ENCODE measurements around the gene SOST. TPM values are rescaled to one million over a fixed set of nuclear protein-coding genes. Genes with fewer than 3 reads are reported as not detected.

Gene SOST
- total and polyA plus RNA-seq, 8 donors, result not detected

GRCh38 chr17:43753493-43754129 is 5.0 kb downstream of the SOST start:
- ATAC-seq (no peak), DNase-seq (no peak), FAIRE-seq (no peak)
- Histone ChIP-seq H3K27ac (no peak overlapping the region), H3K27me3 (peaks cover 0 to 7% (median 0%) of the 10 kb centered on the region in 4 donors), H3K4me1 (no peaks in the 10 kb centered on the region), H3K4me3 (no peak overlapping the region), H3K9me3 (no peaks in the 10 kb centered on the region), H3K36me3 (no peaks in the 10 kb centered on the region)
- WGBS, 2 donors, result 66 to 72% methylated on average over 5 of the region's 5 CpGs
- TF ChIP-seq CTCF (IDR thresholded peaks at IDR 0.05), result no peak
- intact Hi-C loops (cut with DNase I), result loop anchor here in 1 of 3 donors (10.0 kb wide), 1 partner anchor 189 kb away; no protein-coding TSS in a partner anchor

GRCh38 chr17:43750153-43750552 is 8.4 kb downstream of the SOST start:
- no peaks in the 10 kb centered on the region for H3K36me3 ChIP-seq
- no peak for ATAC-seq
- H3K4me1 ChIP-seq, result no peaks in the 10 kb centered on the region
- H3K9me3 ChIP-seq, result no peaks in the 10 kb centered on the region
- intact Hi-C loops (cut with DNase I), result loop anchor here in 1 of 3 donors (10.0 kb wide), 1 partner anchor 185 kb away; no protein-coding TSS in a partner anchor
- no peak for FAIRE-seq
- no peaks in the 10 kb centered on the region for H3K27me3 ChIP-seq
- no peak for TF ChIP-seq CTCF (IDR thresholded peaks at IDR 0.05)
- no peak for DNase-seq
- H3K27ac ChIP-seq, result no peak overlapping the region
- WGBS, 2 donors, result 68 to 78% methylated on average over 5 of the region's 5 CpGs
- no peak overlapping the region for H3K4me3 ChIP-seq

GRCh38 chr17:43745541-43745940 is 13.1 kb downstream of the SOST start:
- H3K36me3 ChIP-seq, result no peaks in the 10 kb centered on the region
- intact Hi-C loops (cut with DNase I), result no loop called here
- DNase-seq (no peak), FAIRE-seq (no peak), ATAC-seq (no peak)
- WGBS, 2 donors, result 24 to 26% methylated on average over 6 of the region's 6 CpGs
- H3K9me3 ChIP-seq, result no peaks in the 10 kb centered on the region
- no peaks in the 10 kb centered on the region for H3K27me3 ChIP-seq
- H3K4me1 ChIP-seq, result no peaks in the 10 kb centered on the region
- no peak for TF ChIP-seq CTCF (IDR thresholded peaks at IDR 0.05)
- H3K27ac ChIP-seq, result no peak overlapping the region
- H3K4me3 ChIP-seq, result no peak overlapping the region

GRCh38 chr17:43741636-43742035 is 17.0 kb downstream of the SOST start:
- no peaks in the 10 kb centered on the region for H3K27me3 ChIP-seq
- FAIRE-seq, result no peak
- intact Hi-C loops (cut with DNase I), result no loop called here

More at GRCh38 chr17:43741636-43742035, 17.0 kb downstream of the SOST start:
- H3K27ac ChIP-seq, result no peak overlapping the region
- WGBS, 2 donors, result 84 to 94% methylated on average over 5 of the region's 5 CpGs
- ATAC-seq, result no peak
- H3K36me3 ChIP-seq, result no peaks in the 10 kb centered on the region
- no peak overlapping the region for H3K4me3 ChIP-seq
- no peaks in the 10 kb centered on the region for H3K4me1 ChIP-seq
- TF ChIP-seq CTCF (IDR thresholded peaks at IDR 0.05), result no peak
- DNase-seq, result no peak
- no peaks in the 10 kb centered on the region for H3K9me3 ChIP-seq
